ENCODE results near the gene SUN1. TPM values are rescaled to one million over a fixed set of nuclear protein-coding genes. Genes with fewer than 3 reads are reported as not detected.

Gene SUN1
- total and polyA plus RNA-seq, 2 donors (not counting 3 experiments of a cell fraction or from before 2014, with no cell fraction given): 158 to 410 TPM

DNA sequence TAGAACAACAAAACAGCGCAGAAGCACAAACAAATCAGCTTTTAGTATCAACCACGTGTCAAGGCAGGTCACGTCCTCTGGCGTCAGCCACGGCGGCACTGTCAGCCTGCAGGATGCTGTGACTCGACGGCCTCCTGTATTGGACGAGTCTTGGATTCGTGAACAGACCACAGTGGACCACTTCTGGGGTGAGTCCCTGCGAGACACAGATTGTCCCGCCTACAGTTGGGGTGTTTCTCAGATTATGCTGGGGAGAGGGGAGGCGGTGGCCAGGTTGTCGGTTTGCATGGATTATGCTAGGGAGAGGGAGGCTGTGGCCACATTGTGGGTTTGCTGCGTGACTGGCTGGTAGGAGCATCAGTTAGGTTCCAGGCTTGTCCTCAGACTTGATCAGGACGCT is 9.7 kb downstream of the SUN1 start:
- no peaks in the 10 kb centered on the region for H4K20me1 ChIP-seq (replicated peaks; ENCODE audit: control insufficient read depth, extremely low read depth, insufficient read depth, low read length)
- H2AFZ ChIP-seq (ENCODE audit: low read depth, low read length): no peak overlapping the region
- dilution Hi-C loops (cut with MboI; ENCODE audit: extremely low pct_ligation_motif_present, low sequenced_read_pairs): no loop called here
- H3K4me1 ChIP-seq (ENCODE audit: control insufficient read depth, extremely low read depth, insufficient read depth, low read length): no peaks in the 10 kb centered on the region
- H3K9me1 ChIP-seq (replicated peaks; ENCODE audit: control insufficient read depth, extremely low read depth, insufficient read depth, low read length): no peaks in the 10 kb centered on the region
- no peak for FAIRE-seq
- POLR2A ChIA-PET: no interaction called here
- no peak for TF ChIP-seq EZH2 (IDR thresholded peaks at IDR 0.05; ENCODE audit: borderline replicate concordance, low read depth, low read length, severe bottlenecking)
- TF ChIP-seq GATA2 (IDR thresholded peaks at IDR 0.05; ENCODE audit: insufficient read depth, insufficient read length, low read depth, low read length): no peak
- TF ChIP-seq CTCF (IDR thresholded peaks at IDR 0.05; ENCODE audit: extremely low read depth in 1 of 2, insufficient read depth in 1 of 2, low read depth in 1 of 2, low read length in 2 of 2): no peak
- TF ChIP-seq MYC (IDR thresholded peaks at IDR 0.05; ENCODE audit: low read depth, low read length): no peak
- TF ChIP-seq JUN (IDR thresholded peaks at IDR 0.05; ENCODE audit: borderline replicate concordance, insufficient read depth, insufficient read length, low read depth): no peak
- no peak for TF ChIP-seq FOS (IDR thresholded peaks at IDR 0.05; ENCODE audit: borderline replicate concordance, insufficient read depth, low read length)
- TF ChIP-seq MAX (IDR thresholded peaks at IDR 0.05; ENCODE audit: insufficient read depth, insufficient read length): no peak
- CTCF ChIA-PET: interaction anchor here (1.9 kb wide), 1 partner anchor 31 kb away, joined by 8 read pairs; no protein-coding TSS in a partner anchor
- intact Hi-C loops (cut with micrococcal nuclease): no loop called here
- H3K9me3 ChIP-seq (replicated peaks; ENCODE audit: control insufficient read depth, insufficient read depth, low read length): no peaks in the 10 kb centered on the region
- peaks cover 7% of the 10 kb centered on the region for H3K79me2 ChIP-seq (ENCODE audit: control insufficient read depth, insufficient read depth, low read length)
- no TSS peak for BruUV-seq (replicated peaks)
- no peak overlapping the region for H3K9ac ChIP-seq (replicated peaks; ENCODE audit: extremely low read depth, insufficient read depth, low read length)
- no peaks in the 10 kb centered on the region for H3K27me3 ChIP-seq (ENCODE audit: control insufficient read depth in 2 of 2, insufficient read depth in 2 of 2, low read length in 2 of 2)
- DNase-seq (ENCODE audit: low read depth, low spot score): no peak
- peaks cover 9 to 33% of the 10 kb centered on the region in 2 experiments for H3K36me3 ChIP-seq (ENCODE audit: control insufficient read depth in 2 of 2, extremely low read depth in 1 of 2, insufficient read depth in 2 of 2, low read length in 2 of 2)
- H3K4me2 ChIP-seq (ENCODE audit: insufficient read depth, low read length): no peak overlapping the region
- no peak overlapping the region for H3K27ac ChIP-seq (ENCODE audit: insufficient read depth, low read depth, low read length)
- no peak overlapping the region for H3K4me3 ChIP-seq (replicated peaks in 1 of 3; ENCODE audit: insufficient read depth in 1 of 3, low read depth in 1 of 3, low read length in 3 of 3)

All from endothelial cell of umbilical vein (primary cell).